Lower leg skin (tissue), 3 donors: Measurements from ENCODE around the gene MIA2.

Source experiments
- POLR2A ChIP-seq, 2 donors: fragments of 450-650 bp; IDR thresholded peaks; one replicate each; pipeline ENCODE4 v1.6.1; 2016 to 2017; ENCODE audit warnings: antibody characterized with exemption in 2 of 2, mild to moderate bottlenecking in 1 of 2, moderate library complexity in 1 of 2
- TF ChIP-seq, protein P1 (sequence below), 3 donors: fragments of 450-650 bp; IDR thresholded peaks; one replicate each; pipeline ENCODE4 v1.5.1; 2016; ENCODE audit warnings: antibody characterized with exemption in 3 of 3, mild to moderate bottlenecking in 3 of 3, moderate library complexity in 2 of 3

GRCh38 chr14:39240769-39241168, 7.1 kb downstream of the MIA2 start:
- TF ChIP-seq, protein P1, sequence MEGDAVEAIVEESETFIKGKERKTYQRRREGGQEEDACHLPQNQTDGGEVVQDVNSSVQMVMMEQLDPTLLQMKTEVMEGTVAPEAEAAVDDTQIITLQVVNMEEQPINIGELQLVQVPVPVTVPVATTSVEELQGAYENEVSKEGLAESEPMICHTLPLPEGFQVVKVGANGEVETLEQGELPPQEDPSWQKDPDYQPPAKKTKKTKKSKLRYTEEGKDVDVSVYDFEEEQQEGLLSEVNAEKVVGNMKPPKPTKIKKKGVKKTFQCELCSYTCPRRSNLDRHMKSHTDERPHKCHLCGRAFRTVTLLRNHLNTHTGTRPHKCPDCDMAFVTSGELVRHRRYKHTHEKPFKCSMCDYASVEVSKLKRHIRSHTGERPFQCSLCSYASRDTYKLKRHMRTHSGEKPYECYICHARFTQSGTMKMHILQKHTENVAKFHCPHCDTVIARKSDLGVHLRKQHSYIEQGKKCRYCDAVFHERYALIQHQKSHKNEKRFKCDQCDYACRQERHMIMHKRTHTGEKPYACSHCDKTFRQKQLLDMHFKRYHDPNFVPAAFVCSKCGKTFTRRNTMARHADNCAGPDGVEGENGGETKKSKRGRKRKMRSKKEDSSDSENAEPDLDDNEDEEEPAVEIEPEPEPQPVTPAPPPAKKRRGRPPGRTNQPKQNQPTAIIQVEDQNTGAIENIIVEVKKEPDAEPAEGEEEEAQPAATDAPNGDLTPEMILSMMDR (IDR thresholded peaks at IDR 0.05), result no peak
- TF ChIP-seq POLR2A (IDR thresholded peaks at IDR 0.05), result no peak
